HepG2 (cell line): ENCODE data around the gene CYYR1. TPM values are rescaled to one million over a fixed set of nuclear protein-coding genes. Genes with fewer than 3 reads are reported as not detected.

ENCODE experiments used
- ATAC-seq: fragments of 200-7000 bp; cut with Tn5 transposase; 3 replicates; pipeline ENCODE4 v1.9.1; 2020; ENCODE audit warnings: mild to moderate bottlenecking, moderate library complexity
- BruUV-seq: library from RNA; stranded (reverse); fragments of 400-500 nt; replicated peaks from 2 replicates; lab custom pipeline; 2021; lab: Mats Ljungman, UMichigan
- CTCF ChIA-PET: fragments of 300-600 bp; formaldehyde crosslinking; extraction: SDS; loops from one replicate; lab custom pipeline; 2021; ENCODE audit warnings: low total read pairs, inconsistent platforms, low intra/inter-chr PET ratio; lab: Yijun Ruan, JAX
- POLR2A ChIA-PET: fragments of 350-600 bp; sonication (Branson Sonifier 250); formaldehyde crosslinking; loops from one replicate; lab custom pipeline; 2020; ENCODE audit warnings: antibody characterized with exemption, inconsistent platforms; lab: Yijun Ruan, JAX
- DNase-seq: peaks from one replicate; pipeline ENCODE4 v3.0.0-alpha.2; 2015; ENCODE audit warnings: low spot score
- FAIRE-seq: peaks from 3 replicates; lab custom pipeline; 2011; peaks lifted over from hg19 to GRCh38; lab: Jason Lieb, UNC
- H2AFZ ChIP-seq: one replicate; pipeline ENCODE4 v1.6.1; 2011; ENCODE audit warnings: low read length, inconsistent platforms
- H3K27ac ChIP-seq: fragments of 300-600 bp; 3 replicates; pipeline ENCODE4 v1.8.0; 2011; ENCODE audit warnings: mixed run types, mild to moderate bottlenecking, mixed read lengths, low read length, inconsistent platforms; ENCODE audit not compliant: insufficient read depth; ENCODE audit errors: extremely low read length
- H3K27me3 ChIP-seq, 2 experiments: fragments of 200-600 bp in 1 of 2; 2 replicates in 1 of 2; 3 replicates in 1 of 2; pipeline versions ENCODE4 v1.6.0 to v1.8.0; 2011; ENCODE audit warnings: low read length in 2 of 2, mild to moderate bottlenecking in 2 of 2, moderate library complexity in 2 of 2, inconsistent platforms in 1 of 2; ENCODE audit not compliant: insufficient read depth in 2 of 2, control insufficient read depth in 1 of 2
- H3K36me3 ChIP-seq, 2 experiments: fragments of 200-600 bp in 1 of 2; replicated peaks in 1 of 2; 2 replicates in 1 of 2; 3 replicates in 1 of 2; pipeline versions ENCODE4 v1.5.1 to v1.8.0; 2011; ENCODE audit warnings: low read length in 2 of 2, inconsistent platforms in 1 of 2; ENCODE audit not compliant: insufficient read depth in 2 of 2, control insufficient read depth in 1 of 2
- H3K4me1 ChIP-seq: 2 replicates; pipeline ENCODE4 v1.5.1; 2012; ENCODE audit warnings: low read length, inconsistent platforms; ENCODE audit not compliant: insufficient read depth
- H3K4me2 ChIP-seq: 2 replicates; pipeline ENCODE4 v1.6.0; 2011; ENCODE audit warnings: low read depth, low read length, inconsistent platforms
- H3K4me3 ChIP-seq, 3 experiments: fragments of 200-600 bp in 1 of 3; sonication (generic), shearing (Covaris generic) in 1 of 3; replicated peaks in 1 of 3; 2 replicates each; pipeline ENCODE4 v1.5.1; 2011 to 2016; ENCODE audit warnings: low read length in 3 of 3, inconsistent platforms in 2 of 3, low read depth in 2 of 3, mild to moderate bottlenecking in 2 of 3, control low read depth in 1 of 3, mixed read lengths in 1 of 3; ENCODE audit not compliant: insufficient read depth in 1 of 3
- H3K79me2 ChIP-seq: one replicate; pipeline ENCODE4 v1.6.1; 2011; ENCODE audit warnings: low read length, inconsistent platforms; ENCODE audit not compliant: insufficient read depth
- H3K9ac ChIP-seq: 2 replicates; pipeline ENCODE4 v1.6.0; 2011; ENCODE audit warnings: mild to moderate bottlenecking, low read depth, low read length, inconsistent platforms; ENCODE audit not compliant: insufficient read depth
- H3K9me3 ChIP-seq: 2 replicates; pipeline ENCODE4 v1.5.1; 2012; ENCODE audit warnings: mild to moderate bottlenecking, low read length
- H4K20me1 ChIP-seq: 2 replicates; pipeline ENCODE4 v1.6.0; 2011; ENCODE audit warnings: inconsistent platforms, mild to moderate bottlenecking, low read length, moderate library complexity; ENCODE audit not compliant: insufficient read depth
- CBFB ChIP-seq: sonication (generic); formaldehyde crosslinking; IDR thresholded peaks from 2 replicates; pipeline ENCODE4 v1.4.0; 2020; ENCODE audit warnings: missing genetic modification reagents
- CBX1 ChIP-seq: IDR thresholded peaks from one replicate; pipeline ENCODE4 v1.6.1; 2016; ENCODE audit warnings: antibody characterized with exemption, low read depth
- ETV5 ChIP-seq: IDR thresholded peaks from 2 replicates; pipeline ENCODE4 v1.6.1; 2018; ENCODE audit warnings: missing biosample characterization, missing genetic modification reagents, inconsistent platforms, borderline replicate concordance
- FOXK2 ChIP-seq: fragments of 450-650 bp; IDR thresholded peaks from 2 replicates; pipeline ENCODE4 v1.6.1; 2016
- SUZ12 ChIP-seq: fragments of 150-350 bp; IDR thresholded peaks from 2 replicates; pipeline ENCODE4 v1.6.1; 2014; ENCODE audit warnings: low read depth, low read length
- ZNF572 ChIP-seq: sonication (generic); formaldehyde crosslinking; IDR thresholded peaks from 2 replicates; pipeline ENCODE4 v1.5.1; 2020; ENCODE audit warnings: mild to moderate bottlenecking, missing genetic modification reagents
- WGBS: methylation state at CpG from one replicate; pipeline ENCODE4 v1.1.6; 2017; ENCODE audit warnings: low lambda C conversion rate; 5-methylcytosine and 5-hydroxymethylcytosine counted together
- in situ Hi-C: cut with HindIII; loops from 2 replicates; pipeline ENCODE4 v1.10.0; 2017; ENCODE audit warnings: low pct_unique_long_range_greater_than_20kb; ENCODE audit not compliant: extremely low pct_ligation_motif_present
- intact Hi-C: fragments of 100-400 bp; cut with micrococcal nuclease; formaldehyde crosslinking; loops from one replicate; pipeline ENCODE4 v1.10.0; 2022; ENCODE audit not compliant: unreplicated experiment
- polyA plus RNA-seq, 8 experiments: library from polyadenylated mRNA; depleted of rRNA in 3 of 8; stranded (reverse) in 7 of 8; unstranded in 1 of 8; fragments of >200 nt; fragmentation: Illumina TruSeq in 4 of 8; extraction: Trizol in 4 of 8; gene quantifications; 2 replicates each; pipeline versions ENCODE4 v1.2.1 to v1.2.3, GENCODE V29; 2011 to 2016; ENCODE audit warnings: low read depth in 4 of 8, missing spikeins in 1 of 8, mixed read lengths in 1 of 8; ENCODE audit not compliant: insufficient read depth in 1 of 8
- total RNA-seq, 5 experiments: library from RNA; depleted of rRNA; stranded (reverse); fragments of >200 nt; fragmentation: Illumina TruSeq; extraction: Trizol; gene quantifications; 2 replicates each; pipeline ENCODE4 v1.2.3, GENCODE V29; 2016; ENCODE audit warnings: low read depth in 1 of 5
- TF ChIP-seq, protein P1 (sequence below): sonication (generic); formaldehyde crosslinking; IDR thresholded peaks from 2 replicates; pipeline ENCODE4 v1.4.0; 2020; ENCODE audit warnings: missing genetic modification reagents
- TF ChIP-seq, protein P2 (sequence below): sonication (generic); formaldehyde crosslinking; IDR thresholded peaks from 2 replicates; pipeline ENCODE4 v1.5.0; 2020; ENCODE audit warnings: missing genetic modification reagents, mild to moderate bottlenecking, borderline replicate concordance
- TF ChIP-seq, protein P3 (sequence below): sonication (generic); formaldehyde crosslinking; IDR thresholded peaks from 2 replicates; pipeline ENCODE4 v1.9.0; 2021; ENCODE audit warnings: mild to moderate bottlenecking, missing genetic modification reagents

The CYYR1 gene
- total and polyA plus RNA-seq, 2 of the 13 experiments (the other 11 are each of a cell fraction or from before 2014, with no cell fraction given) = not detected

DNA sequence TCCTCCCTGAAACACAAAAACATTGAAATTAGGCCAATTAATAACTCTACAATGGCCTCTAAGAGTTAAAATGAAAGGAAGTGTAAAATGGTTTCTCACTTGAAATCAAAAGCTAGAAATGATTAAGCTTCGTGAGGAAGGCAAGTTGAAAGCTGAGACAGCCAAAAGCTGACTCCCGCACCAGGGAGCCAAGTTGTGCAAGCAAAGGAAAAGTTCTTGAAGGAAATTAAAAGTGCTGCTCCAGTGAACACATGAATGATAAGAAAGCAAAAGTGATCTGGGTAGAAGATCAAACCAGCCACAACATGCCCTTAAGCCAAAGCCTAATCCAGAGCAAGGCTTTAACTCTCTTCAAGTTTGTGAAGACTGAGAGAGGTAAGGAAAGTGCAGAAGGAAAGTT is 22.8 kb downstream of the CYYR1 start (continued):
- TF ChIP-seq, protein P1, sequence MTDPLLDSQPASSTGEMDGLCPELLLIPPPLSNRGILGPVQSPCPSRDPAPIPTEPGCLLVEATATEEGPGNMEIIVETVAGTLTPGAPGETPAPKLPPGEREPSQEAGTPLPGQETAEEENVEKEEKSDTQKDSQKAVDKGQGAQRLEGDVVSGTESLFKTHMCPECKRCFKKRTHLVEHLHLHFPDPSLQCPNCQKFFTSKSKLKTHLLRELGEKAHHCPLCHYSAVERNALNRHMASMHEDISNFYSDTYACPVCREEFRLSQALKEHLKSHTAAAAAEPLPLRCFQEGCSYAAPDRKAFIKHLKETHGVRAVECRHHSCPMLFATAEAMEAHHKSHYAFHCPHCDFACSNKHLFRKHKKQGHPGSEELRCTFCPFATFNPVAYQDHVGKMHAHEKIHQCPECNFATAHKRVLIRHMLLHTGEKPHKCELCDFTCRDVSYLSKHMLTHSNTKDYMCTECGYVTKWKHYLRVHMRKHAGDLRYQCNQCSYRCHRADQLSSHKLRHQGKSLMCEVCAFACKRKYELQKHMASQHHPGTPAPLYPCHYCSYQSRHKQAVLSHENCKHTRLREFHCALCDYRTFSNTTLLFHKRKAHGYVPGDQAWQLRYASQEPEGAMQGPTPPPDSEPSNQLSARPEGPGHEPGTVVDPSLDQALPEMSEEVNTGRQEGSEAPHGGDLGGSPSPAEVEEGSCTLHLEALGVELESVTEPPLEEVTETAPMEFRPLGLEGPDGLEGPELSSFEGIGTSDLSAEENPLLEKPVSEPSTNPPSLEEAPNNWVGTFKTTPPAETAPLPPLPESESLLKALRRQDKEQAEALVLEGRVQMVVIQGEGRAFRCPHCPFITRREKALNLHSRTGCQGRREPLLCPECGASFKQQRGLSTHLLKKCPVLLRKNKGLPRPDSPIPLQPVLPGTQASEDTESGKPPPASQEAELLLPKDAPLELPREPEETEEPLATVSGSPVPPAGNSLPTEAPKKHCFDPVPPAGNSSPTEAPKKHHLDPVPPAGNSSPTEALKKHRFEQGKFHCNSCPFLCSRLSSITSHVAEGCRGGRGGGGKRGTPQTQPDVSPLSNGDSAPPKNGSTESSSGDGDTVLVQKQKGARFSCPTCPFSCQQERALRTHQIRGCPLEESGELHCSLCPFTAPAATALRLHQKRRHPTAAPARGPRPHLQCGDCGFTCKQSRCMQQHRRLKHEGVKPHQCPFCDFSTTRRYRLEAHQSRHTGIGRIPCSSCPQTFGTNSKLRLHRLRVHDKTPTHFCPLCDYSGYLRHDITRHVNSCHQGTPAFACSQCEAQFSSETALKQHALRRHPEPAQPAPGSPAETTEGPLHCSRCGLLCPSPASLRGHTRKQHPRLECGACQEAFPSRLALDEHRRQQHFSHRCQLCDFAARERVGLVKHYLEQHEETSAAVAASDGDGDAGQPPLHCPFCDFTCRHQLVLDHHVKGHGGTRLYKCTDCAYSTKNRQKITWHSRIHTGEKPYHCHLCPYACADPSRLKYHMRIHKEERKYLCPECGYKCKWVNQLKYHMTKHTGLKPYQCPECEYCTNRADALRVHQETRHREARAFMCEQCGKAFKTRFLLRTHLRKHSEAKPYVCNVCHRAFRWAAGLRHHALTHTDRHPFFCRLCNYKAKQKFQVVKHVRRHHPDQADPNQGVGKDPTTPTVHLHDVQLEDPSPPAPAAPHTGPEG (CRISPR knock-in tag) = no peak

DNA sequence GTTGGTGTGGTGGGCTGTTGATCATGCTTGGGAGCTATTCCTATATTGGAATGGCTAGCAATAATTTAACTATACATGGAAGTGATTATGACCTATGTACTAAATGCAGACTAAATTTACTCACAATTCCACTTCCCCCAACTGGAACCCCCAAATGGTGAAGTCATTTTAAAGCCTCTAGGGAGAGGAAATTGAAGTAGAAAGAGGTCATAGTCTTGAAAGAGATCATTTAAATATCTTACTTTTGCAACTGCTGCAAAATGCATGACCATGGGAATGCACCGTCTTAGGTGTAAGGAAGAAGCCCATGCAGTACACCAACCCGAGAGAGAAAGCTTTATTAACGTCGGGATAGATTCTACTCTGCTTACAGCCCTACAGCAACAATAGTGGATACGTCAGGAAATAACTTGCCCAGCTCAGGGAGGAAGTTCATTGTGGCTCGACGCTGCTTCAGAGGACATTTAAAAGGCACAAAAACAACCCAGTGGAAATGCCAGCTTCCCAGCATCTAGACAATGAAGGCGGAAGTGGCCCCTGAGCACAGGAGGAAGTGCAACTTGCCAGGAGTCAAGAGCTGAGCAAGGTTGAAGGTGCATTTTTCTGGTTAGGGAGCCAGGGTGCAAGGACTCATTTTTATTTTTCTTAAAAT is 26.5 kb downstream of the CYYR1 start:
- H3K9ac ChIP-seq = no peak overlapping the region
- H3K36me3 ChIP-seq = no peaks in the 10 kb centered on the region
- no peak for DNase-seq
- H3K27me3 ChIP-seq = no peaks in the 10 kb centered on the region
- ChIA-PET POLR2A (no interaction called here), CTCF (no interaction called here)
- no peaks in the 10 kb centered on the region for H3K79me2 ChIP-seq
- H3K9me3 ChIP-seq = peaks cover 61% of the 10 kb centered on the region
- no peak overlapping the region for H3K27ac ChIP-seq
- no peak overlapping the region for H2AFZ ChIP-seq
- intact Hi-C loops = loop anchor here (1.0 kb wide), 1 partner anchor 16 kb away; no protein-coding TSS in a partner anchor
- H3K4me3 ChIP-seq = no peak overlapping the region
- 8% methylated on average over 8 of the region's 8 CpGs for WGBS
- H4K20me1 ChIP-seq = no peaks in the 10 kb centered on the region
- no peak for ATAC-seq
- H3K4me1 ChIP-seq = no peaks in the 10 kb centered on the region
- no peak overlapping the region for H3K4me2 ChIP-seq
- FAIRE-seq = no peak
- no TSS peak for BruUV-seq
- in situ Hi-C loops = no loop called here
- TF ChIP-seq ETV5 (CRISPR knock-in tag) = no peak
- TF ChIP-seq, protein P2, sequence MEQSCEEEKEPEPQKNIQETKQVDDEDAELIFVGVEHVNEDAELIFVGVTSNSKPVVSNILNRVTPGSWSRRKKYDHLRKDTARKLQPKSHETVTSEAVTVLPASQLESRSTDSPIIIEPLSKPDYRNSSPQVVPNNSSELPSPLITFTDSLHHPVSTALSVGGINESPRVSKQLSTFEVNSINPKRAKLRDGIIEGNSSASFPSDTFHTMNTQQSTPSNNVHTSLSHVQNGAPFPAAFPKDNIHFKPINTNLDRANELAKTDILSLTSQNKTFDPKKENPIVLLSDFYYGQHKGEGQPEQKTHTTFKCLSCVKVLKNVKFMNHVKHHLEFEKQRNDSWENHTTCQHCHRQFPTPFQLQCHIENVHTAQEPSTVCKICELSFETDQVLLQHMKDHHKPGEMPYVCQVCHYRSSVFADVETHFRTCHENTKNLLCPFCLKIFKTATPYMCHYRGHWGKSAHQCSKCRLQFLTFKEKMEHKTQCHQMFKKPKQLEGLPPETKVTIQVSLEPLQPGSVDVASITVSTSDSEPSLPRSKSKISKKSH (CRISPR knock-in tag) = no peak
- TF ChIP-seq CBX1 = no peak
- no peak for TF ChIP-seq CBFB (CRISPR knock-in tag)
- no peak for TF ChIP-seq ZNF572 (CRISPR knock-in tag)
- TF ChIP-seq SUZ12 = no peak
- no peak for TF ChIP-seq FOXK2
- TF ChIP-seq, protein P3, sequence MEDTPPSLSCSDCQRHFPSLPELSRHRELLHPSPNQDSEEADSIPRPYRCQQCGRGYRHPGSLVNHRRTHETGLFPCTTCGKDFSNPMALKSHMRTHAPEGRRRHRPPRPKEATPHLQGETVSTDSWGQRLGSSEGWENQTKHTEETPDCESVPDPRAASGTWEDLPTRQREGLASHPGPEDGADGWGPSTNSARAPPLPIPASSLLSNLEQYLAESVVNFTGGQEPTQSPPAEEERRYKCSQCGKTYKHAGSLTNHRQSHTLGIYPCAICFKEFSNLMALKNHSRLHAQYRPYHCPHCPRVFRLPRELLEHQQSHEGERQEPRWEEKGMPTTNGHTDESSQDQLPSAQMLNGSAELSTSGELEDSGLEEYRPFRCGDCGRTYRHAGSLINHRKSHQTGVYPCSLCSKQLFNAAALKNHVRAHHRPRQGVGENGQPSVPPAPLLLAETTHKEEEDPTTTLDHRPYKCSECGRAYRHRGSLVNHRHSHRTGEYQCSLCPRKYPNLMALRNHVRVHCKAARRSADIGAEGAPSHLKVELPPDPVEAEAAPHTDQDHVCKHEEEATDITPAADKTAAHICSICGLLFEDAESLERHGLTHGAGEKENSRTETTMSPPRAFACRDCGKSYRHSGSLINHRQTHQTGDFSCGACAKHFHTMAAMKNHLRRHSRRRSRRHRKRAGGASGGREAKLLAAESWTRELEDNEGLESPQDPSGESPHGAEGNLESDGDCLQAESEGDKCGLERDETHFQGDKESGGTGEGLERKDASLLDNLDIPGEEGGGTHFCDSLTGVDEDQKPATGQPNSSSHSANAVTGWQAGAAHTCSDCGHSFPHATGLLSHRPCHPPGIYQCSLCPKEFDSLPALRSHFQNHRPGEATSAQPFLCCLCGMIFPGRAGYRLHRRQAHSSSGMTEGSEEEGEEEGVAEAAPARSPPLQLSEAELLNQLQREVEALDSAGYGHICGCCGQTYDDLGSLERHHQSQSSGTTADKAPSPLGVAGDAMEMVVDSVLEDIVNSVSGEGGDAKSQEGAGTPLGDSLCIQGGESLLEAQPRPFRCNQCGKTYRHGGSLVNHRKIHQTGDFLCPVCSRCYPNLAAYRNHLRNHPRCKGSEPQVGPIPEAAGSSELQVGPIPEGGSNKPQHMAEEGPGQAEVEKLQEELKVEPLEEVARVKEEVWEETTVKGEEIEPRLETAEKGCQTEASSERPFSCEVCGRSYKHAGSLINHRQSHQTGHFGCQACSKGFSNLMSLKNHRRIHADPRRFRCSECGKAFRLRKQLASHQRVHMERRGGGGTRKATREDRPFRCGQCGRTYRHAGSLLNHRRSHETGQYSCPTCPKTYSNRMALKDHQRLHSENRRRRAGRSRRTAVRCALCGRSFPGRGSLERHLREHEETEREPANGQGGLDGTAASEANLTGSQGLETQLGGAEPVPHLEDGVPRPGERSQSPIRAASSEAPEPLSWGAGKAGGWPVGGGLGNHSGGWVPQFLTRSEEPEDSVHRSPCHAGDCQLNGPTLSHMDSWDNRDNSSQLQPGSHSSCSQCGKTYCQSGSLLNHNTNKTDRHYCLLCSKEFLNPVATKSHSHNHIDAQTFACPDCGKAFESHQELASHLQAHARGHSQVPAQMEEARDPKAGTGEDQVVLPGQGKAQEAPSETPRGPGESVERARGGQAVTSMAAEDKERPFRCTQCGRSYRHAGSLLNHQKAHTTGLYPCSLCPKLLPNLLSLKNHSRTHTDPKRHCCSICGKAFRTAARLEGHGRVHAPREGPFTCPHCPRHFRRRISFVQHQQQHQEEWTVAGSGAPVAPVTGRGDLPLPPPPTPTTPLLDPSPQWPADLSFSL = no peak
